HG02588 (cell line): Measurements from ENCODE around the gene LRMDA.

ENCODE experiments used
- ATAC-seq: cut with Tn5 transposase; IDR thresholded peaks from one replicate; pipeline ENCODE4 v1.9.1; 2021; ENCODE audit warnings: mild to moderate bottlenecking, moderate library complexity; ENCODE audit not compliant: unreplicated experiment

LRMDA gene

DNA sequence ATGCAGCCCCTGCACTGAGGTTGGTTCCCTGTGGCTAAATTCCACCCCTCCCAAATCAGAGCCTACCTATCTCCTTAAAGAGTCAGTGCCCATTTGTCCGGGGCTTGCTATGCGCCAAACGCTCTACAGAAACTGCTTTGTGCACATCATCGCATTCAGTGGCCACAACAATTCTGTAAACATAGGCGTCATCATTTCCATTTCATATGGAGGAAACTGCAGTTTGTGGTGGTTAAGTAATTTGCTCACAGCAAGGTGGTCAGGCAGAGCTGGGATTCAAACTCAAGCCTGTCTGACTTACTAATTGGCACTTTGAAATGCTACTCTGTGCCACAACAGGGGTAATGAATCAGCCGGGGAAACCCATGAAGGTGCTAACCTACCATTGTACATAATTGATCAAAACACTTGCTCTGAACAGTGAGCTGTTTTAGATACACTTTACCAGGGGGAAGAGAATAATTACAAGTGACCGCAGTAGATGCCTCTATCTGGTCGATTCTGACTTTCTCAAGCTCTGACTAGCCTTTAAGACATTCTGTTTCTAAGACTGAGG is 775.5 kb downstream of the LRMDA start:
- ATAC-seq = no peak

DNA sequence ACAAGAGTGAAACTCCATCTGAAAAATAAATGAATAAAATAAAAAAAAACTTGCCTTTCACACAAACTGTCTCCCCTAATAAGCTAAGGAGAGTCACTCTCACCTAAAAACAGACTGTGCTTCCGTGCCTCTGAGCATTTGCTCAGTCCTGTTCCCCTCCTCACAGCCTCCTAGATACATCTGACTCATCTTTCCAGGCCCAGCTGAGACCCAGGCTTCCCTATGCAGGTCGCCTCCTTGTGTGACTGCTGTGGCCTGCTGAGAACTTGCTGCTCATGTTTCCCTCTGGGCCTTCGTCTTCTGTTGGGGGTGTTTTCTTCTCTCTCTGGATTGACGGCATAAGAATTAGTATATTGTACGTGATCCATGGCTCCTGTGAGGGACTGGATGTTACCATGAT is 777.7 kb downstream of the LRMDA start:
- no peak for ATAC-seq

DNA sequence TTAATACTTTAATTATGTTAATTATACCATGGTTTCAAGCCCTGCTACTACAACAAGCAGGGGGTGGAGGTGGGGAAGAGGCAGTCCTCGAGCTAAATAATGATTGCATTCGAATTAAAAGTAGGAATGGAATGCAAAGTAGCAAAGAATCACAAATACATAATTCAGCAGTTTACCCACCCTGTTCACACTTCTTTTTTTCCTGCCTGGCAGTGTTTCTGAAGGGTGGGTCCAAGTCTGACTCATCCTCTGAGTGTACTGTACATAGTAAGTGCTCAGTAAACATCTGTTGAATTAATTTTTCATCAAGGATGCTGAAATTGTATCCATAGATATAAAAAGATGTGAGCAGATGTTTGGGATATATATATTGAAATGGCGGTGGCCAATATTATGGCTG is 778.8 kb downstream of the LRMDA start:
- no peak for ATAC-seq

DNA sequence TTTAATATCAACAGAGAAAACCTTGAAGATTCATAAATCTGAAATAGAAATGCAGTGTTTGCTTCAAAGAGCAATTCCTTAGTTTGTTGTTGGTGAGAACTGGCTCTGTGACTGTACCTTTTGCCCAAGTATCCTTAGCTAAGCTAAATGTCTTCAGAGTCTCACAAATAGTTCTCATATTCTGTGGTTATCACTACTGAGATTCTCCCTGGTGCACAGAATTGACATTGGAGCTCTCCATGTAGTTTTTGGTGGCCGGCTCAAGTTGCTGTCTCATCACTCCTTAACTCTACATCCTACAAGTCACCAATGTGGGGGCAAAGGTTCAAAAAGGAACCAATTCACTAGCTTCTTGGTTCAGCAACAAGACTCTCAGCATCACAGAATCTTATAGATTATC is 780.3 kb downstream of the LRMDA start:
- no peak for ATAC-seq

DNA sequence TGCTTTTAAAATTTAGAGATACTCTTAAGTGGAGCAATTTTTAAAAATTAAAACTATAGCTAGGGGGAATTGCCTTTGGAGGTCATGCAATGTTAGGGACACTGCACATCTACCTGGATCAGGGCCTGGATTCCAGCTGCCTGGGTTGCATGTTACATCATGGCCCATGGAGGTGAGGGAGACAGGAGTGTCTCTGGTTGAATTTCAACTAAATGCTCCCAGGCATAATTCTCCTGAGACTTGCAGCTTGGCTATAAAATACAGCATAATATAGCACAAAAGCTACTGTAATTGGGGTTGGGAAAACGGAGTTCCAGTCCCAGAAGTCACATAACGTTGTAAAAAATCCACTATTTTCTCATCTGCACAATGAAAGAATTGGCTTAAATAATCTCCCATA is 782.5 kb downstream of the LRMDA start:
- no peak for ATAC-seq

DNA sequence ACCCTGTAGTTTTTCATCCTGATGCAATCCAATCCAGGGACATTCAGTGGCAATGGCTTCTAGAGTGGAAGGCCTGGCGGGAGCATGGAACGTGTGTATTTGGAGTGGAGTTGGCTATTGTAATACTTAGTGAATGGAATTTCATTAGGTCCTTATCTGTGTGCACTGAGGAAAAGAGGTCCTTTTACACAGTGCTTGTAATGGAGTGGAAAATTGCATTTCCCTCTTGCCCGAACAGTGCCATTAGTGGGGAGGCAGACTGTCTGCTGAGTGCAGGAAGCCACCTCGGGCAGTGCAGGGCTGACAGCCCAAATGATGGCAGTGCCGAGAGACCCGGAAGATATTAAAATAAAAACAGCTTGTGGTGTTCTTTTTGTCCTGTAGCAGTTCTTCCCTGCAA is 786.6 kb downstream of the LRMDA start:
- no peak for ATAC-seq

DNA sequence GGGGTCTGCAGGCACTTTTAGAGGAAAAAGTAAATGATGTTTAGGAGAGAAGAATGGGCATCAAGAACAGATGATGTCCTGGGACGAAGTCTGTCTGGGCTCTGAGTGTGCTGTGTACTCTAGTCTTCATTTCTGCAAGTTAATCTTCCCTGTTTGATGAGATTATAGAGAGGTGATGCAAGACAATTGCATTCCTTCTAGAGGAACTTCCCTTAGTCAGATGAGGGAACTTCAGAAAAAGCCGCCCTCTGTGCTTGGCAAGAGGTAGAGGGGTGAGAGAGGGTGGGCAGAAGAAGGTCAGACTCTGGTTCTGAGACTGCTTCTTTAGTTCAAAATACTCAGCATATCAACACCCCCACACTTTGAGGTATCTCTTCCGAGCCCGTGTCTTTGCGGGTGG is 797.9 kb downstream of the LRMDA start:
- ATAC-seq = no peak

DNA sequence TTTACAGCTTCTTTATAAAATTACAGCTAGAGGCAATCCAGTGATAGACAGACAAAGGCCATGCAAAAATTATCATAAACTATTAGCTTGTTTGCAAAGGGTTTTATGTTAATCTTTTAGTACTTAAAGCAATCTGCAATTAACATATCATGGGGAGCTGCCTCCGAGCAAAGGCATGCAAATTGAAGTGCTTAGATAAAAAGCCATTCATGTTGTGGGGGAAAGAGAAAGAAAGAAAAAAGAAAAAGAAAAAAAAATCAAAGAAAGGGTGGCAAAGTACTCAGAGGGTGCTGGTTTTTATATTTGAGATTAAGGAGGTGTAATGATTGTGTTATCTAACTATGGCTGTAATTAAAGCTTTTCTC is 799.5 kb downstream of the LRMDA start:
- no peak for ATAC-seq

DNA sequence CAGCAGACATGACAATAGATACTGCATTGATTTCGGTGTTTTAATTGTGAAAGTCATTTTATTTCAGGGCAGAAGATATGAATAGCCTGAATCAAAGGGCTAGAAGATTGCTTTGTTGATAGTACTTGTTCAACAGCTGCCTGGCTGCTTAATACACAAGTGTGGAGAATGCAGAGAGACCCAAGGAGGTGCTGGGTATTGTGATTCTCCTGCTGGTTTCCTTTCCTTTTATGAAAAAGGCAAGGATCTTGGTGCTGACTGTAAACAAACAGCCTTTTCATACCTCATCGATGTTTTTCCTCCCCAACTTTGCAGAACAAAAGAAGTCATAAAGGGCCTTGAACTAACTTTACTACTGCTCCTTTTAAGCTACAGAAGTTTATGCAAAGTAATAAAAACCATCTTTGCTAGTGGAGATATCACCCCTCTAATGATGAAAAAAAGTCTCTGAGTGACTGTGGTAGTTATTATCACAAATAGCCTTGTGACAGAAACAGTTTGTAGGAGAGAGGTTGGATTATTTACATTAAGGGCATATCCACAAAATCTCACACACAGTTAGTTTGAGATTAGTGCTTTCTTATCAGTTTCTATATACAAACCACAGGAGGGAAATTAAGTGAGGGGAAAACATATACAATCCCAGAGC is 800.0 kb downstream of the LRMDA start:
- ATAC-seq = no peak

DNA sequence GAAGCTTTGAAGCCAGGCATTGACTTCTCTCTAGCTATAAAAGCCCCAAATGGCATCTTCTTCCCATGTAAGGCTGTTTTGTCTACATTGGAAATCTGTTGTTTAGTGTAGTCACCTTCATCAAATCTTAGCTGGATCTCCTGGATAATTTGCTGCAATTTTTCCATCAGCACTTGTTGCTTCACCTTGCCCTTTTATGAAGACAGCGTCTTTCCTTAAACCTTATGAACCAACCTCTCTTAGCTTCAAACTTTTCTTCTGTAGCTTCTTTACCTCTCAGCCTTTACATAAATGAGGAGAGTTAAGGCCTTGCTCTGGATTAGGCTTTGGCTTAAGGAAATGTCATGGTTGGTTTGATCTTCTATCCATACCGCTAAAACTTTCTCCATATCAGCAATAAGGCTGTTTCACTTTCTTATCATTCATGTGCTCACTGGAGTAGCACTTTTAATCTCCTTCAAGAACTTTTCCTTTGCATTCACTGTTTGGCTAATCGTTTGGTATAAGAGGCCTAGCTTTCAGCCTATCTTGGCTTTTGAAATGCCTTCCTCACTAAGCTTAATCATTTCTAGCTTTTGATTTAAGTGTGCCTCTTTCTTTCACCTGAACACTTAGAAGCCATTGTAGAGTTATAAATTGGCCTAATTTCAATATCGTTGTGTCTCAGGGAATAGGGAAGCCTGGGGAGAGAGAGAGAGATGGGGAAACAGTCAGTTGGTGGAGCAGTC is 803.2 kb downstream of the LRMDA start:
- no peak for ATAC-seq

DNA sequence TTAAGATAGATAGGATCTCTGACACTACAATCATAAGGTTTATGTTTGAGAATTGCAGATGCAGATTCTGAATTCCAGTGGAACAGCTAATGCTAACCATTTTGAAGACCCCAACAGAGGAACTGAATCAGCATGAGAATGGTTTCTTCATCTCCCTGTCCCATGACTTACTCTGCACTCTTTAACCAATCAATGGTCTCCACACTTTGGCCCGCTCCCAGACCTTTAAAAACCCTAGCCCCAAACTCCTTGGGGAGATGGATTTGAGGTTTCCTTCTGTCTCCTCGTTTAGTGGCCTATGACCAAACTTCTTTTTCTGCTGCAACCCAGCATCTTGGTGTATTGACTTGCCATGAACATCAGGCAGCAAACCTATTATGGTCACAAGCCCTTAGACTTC is 804.9 kb downstream of the LRMDA start:
- no peak for ATAC-seq

DNA sequence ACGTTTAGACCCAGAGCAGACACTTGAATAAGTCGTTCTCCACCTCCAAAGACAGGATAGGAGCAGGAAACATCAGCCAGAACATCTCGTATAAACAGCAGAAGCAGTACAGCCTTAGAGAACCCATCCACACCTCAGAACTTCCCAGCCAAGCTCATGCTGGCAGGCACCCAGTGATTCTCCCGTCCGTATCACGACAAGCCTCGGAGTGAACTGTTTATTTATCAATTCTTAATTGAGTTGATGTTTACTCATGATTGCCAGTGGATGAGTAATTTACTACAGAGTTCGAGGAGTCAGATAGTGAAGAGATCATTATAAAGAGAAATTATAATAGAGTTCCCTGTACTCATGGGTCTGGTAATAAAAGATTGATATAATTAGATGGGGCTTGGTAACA is 811.5 kb downstream of the LRMDA start:
- ATAC-seq = no peak

DNA sequence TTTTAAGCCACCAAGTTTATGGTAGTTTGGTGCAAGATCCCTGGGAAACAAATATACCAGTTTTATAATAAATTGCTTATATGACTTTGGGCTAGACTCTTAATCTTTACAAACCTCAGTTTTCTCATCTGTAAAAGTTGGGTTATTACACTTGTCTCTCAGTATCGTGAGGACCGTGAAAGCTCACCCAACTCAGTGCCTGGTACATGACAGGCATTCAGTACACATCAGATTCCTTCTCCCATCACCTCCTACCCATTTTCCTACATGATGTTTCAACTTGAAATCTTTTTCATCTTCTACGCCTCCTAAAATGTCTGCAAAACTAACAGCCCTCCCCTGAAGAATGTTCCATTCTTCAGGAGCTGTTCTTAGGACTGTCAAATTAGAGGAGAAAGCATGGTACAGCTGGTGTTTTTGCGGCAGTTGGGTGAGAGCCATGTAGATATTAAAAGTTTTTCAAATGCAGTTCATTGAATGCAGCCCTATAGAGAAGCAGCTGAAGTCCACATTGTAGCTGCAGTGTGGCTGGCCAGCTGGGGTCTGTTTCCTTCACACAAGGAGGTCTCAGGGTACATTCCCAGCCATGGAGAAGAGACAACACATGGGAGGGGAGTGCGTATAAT is 812.8 kb downstream of the LRMDA start:
- ATAC-seq = no peak

DNA sequence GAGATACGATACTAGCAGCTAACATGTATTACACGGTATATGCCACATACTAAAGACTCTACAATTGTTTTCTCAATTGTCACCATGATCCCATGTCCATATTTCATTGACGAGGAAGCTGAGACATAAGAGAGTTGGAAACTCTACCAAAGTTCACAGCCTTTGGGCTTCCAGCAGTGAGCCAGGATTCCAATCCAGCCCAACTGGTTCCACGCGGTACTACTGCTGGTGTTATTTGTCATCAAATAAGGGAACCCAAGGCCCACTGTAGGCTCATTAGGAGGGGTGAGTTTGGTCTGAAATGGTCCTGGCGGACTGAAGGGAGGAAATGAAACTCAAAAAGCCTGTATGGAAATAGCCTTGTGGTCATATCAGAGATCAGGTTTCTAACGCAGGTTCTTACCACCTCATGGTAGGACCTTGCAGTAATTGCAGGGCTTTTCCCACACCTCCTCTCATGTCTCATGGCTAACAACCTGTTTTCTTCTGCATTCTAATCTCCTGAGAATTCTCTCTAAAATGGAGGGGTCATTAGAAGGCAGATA is 814.6 kb downstream of the LRMDA start:
- ATAC-seq = no peak

DNA sequence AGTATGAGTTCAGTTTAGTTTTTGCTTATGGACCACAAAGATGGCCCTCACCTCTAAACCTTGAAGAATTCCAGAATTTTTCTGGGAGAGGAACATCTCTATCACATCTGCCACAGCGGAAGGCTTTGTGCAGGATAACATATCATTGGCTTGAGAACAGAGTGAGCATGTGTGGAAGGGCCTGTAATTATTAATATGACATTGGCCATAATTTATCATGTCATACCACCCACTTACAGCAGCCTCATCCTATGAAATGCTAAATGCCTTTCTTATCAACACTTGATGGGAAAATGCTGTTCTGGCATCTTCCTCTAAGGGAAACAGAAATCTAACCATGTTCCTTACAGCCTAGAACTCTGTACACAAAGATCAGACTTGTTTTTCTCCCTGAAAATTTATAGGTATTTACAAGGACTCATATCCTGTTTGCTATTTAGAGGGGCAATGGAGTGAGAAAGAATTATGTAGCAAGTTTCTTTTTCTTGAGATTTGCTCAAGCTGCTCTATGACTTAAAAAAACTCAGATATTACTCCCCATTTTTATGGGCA is 817.3 kb downstream of the LRMDA start:
- ATAC-seq = no peak

DNA sequence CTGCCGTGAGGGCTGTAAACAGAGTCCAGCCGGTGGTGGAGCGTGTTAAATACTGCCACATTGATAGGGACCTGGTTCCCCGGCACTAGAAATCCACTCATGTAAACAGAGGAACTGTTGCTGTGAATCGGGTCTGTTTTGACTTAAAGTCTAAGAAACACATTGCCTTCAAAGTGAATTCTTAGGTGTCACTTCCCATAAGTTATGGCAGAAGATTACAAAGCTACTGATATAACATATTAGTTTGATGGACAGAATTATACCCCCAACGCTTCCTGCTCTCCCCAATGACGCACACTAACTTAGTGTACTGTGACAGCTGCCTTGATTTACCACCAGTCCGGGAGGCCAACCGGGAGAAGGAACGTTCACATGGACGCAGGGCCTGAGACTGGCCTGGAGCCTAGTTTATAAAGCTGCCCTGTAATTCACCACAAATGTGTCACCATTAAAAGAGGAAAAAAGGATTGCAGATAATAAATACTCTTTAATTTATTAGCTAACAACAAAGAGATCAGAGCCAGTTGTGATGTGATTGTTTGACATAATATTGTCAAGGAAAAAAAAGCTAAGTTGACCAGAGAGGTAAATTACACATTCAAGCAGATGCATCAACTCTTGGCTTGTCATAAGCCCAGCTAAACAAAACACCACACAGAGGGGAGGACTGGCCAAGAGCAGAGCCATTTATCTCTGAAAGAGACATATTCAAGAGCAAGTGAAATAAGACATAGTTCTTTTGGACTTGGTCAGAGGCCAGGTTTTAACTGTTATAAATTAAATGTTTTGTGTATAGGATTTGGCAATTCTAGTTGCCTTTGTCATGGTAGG is 820.6 kb downstream of the LRMDA start:
- no peak for ATAC-seq

DNA sequence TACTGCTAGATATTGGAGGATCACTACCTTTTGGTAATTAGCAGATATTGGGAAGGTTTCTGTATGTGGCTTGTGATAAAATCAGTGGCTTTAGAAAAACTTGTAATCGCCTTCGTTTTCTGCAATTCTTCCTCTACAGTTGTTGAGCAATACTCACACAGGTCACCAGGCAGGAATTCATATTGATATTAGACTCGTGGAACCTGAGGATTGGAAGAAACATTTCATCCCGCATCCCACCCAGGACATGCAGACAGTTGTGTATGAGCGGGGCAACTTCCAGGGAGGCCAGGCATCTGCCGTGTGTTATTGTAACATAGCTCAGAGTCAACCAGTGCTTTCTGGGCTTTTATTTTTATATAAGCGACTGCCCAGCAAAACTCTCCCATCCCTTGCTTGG is 821.3 kb downstream of the LRMDA start:
- no peak for ATAC-seq

DNA sequence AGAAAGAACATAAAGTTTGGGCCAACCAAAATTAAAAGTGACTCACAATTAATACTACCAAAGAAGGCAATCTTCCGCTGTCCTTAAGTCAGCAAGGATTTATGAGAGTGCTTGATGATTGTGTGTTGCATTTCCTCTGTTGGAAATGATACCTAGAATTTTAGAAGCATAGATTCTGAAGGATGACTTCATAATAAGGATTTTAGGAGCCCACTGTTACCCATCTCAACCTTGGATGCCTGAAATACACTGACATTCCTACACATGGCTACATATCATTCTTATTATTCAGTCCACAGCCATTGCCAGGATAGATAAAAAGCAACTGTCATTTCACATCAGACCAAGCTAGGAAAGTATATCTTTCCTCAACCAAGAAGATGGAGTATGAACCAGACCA is 823.8 kb downstream of the LRMDA start:
- no peak for ATAC-seq

DNA sequence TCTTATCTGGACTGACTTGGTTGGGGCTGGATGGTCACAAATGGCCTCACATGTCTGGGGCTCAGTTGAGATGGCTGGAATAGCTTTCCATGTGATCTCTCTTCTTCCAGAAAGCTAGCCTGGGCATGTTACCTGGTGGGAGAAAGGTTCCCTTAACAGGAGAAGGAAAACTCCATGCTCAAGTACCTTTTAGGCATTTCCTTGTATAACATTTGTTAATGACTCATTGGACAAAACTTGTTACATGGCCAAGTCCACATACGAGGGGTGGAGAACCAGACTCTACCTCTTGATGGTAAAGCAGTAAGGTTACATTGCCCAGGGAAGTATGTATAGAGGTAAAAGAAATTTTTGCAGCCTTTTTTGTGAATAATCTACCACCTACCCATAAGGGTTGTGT is 826.4 kb downstream of the LRMDA start:
- ATAC-seq = no peak

DNA sequence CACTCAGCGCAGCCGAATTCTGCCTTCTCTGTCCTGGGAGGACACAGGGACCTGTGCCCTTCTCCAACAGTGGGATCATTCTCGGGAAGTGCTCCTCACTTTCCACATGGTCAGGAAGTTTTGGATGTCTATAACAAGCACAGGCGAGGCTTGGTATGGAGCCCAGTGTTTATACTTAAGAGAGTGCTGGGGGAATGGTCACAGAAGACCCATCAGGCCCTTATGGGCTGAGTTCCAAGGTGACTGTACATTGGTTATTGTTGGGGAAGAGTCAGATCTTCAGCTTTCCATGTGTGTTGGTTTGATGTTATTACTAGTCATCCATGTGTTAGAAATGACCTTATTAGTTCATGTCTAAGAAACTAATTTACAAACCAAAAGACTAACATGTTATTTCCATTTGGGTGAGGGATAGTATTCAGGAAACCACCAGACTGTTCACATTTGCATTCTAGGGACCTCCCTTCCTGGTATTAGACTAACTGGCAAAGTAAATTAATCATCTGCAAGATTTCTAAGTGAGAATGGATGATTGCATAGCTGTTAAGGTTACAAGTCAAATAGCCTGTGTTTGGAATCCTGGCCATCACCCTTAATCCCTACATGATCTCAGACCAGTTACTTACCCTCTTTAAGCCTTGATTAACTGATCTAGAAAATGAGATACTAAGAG is 834.2 kb downstream of the LRMDA start:
- ATAC-seq = no peak
